Sigmoid colon (tissue), 3 donors: ENCODE data around the gene SORCS2.

Source experiments
- POLR2A ChIP-seq, 2 donors: fragments of 450-650 bp; IDR thresholded peaks; one replicate each; pipeline ENCODE4 v1.6.1; 2016; ENCODE audit warnings: antibody characterized with exemption in 2 of 2, mild to moderate bottlenecking in 2 of 2, moderate library complexity in 2 of 2
- TF ChIP-seq, protein P1 (sequence below), 4 experiments: fragments of 450-650 bp in 3 of 4; fragments of 200-600 bp in 1 of 4; IDR thresholded peaks; one replicate each; pipeline ENCODE4 v1.5.1; 2016 to 2019; ENCODE audit warnings: antibody characterized with exemption in 4 of 4, mild to moderate bottlenecking in 3 of 4, moderate library complexity in 2 of 4

DNA sequence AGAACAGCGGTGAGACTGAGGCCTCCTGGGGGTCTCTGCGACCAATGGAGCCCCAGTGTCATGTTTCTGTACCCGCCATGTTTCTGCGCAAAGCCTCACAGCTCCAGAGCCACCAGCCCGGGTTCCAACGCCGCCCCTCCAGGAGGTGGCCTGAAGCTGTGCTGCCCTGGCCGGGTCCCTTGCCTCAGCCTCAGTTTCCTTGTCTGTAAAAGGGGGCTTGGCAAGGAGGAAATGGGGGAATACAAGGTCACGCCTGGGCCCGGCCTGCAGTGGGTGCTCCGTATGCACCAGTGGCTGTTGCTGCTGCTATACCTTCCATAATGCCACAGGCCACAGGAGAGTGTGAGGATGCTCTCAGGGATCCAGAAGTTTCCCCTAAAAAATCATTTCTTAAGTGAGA is 517.8 kb downstream of the SORCS2 start:
- TF ChIP-seq, protein P1, sequence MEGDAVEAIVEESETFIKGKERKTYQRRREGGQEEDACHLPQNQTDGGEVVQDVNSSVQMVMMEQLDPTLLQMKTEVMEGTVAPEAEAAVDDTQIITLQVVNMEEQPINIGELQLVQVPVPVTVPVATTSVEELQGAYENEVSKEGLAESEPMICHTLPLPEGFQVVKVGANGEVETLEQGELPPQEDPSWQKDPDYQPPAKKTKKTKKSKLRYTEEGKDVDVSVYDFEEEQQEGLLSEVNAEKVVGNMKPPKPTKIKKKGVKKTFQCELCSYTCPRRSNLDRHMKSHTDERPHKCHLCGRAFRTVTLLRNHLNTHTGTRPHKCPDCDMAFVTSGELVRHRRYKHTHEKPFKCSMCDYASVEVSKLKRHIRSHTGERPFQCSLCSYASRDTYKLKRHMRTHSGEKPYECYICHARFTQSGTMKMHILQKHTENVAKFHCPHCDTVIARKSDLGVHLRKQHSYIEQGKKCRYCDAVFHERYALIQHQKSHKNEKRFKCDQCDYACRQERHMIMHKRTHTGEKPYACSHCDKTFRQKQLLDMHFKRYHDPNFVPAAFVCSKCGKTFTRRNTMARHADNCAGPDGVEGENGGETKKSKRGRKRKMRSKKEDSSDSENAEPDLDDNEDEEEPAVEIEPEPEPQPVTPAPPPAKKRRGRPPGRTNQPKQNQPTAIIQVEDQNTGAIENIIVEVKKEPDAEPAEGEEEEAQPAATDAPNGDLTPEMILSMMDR (IDR thresholded peaks at IDR 0.05) = no peak
- TF ChIP-seq POLR2A (IDR thresholded peaks at IDR 0.05) = no peak
